ENCODE results near the gene AP5B1.

- no peak for TF ChIP-seq CTCF (conservative IDR thresholded peaks at IDR 0.05; ENCODE audit: low read length)
- no peak for TF ChIP-seq EZH2phosphoT487 (IDR thresholded peaks at IDR 0.05; ENCODE audit: borderline replicate concordance, low read depth, low read length)
These were observed 14.2 kb downstream of the AP5B1 start for GRCh38 chr11:65766535-65766934.
